GM19372 (cell line): ENCODE measurements around the gene LY6G6D.

Experiments
- ATAC-seq: cut with Tn5 transposase; IDR thresholded peaks from one replicate; pipeline ENCODE4 v1.9.1; 2021; ENCODE audit warnings: mild to moderate bottlenecking, low read depth, moderate library complexity; ENCODE audit not compliant: unreplicated experiment

The LY6G6D gene

GRCh38 chr6:31715022-31715958, at the start of gene LY6G6D:
Gene LY6G6D, plus strand, starts transcription at chr6:31715348. Its CDS starts 8 bp downstream, at chr6:31715356.
- no peak for ATAC-seq

- ATAC-seq, result peak; percentile 85
Measured at GRCh38 chr6:31665501-31666336, 49.4 kb upstream of the LY6G6D start, which contains the start of gene CSNK2B. Gene CSNK2B, plus strand, starts transcription at chr6:31666080. Its CDS starts 752 bp downstream, at chr6:31666832.

- no peak for ATAC-seq
Measured at GRCh38 chr6:31666337-31666965, 48.7 kb upstream of the LY6G6D start.

- no peak for ATAC-seq
Measured at GRCh38 chr6:31669676-31670075, 45.5 kb upstream of the LY6G6D start, which contains the start of gene LY6G5B. Gene LY6G5B, plus strand, starts transcription at chr6:31669976. Its CDS starts 975 bp downstream, at chr6:31670951.

GRCh38 chr6:31676322-31676903, 38.7 kb upstream of the LY6G6D start:
- no peak for ATAC-seq

GRCh38 chr6:31676904-31677303, 38.2 kb upstream of the LY6G6D start:
- no peak for ATAC-seq

- no peak for ATAC-seq
Measured at GRCh38 chr6:31677955-31678354, 37.2 kb upstream of the LY6G6D start.

GRCh38 chr6:31680226-31681134, 34.7 kb upstream of the LY6G6D start, which contains the start of gene LY6G5C:
Gene LY6G5C, minus strand, starts transcription at chr6:31681067. Its CDS starts 694 bp downstream, at chr6:31680373.
- no peak for ATAC-seq

GRCh38 chr6:31681135-31681671, 33.9 kb upstream of the LY6G6D start:
- no peak for ATAC-seq

GRCh38 chr6:31683591-31683990, 31.6 kb upstream of the LY6G6D start:
- no peak for ATAC-seq

- no peak for ATAC-seq
Measured at GRCh38 chr6:31686483-31686882, 28.7 kb upstream of the LY6G6D start.

GRCh38 chr6:31687321-31687720, 27.8 kb upstream of the LY6G6D start:
- no peak for ATAC-seq

GRCh38 chr6:31687860-31688693, 27.1 kb upstream of the LY6G6D start:
- no peak for ATAC-seq

- ATAC-seq, result no peak
Measured at GRCh38 chr6:31689249-31690110, 25.7 kb upstream of the LY6G6D start.

GRCh38 chr6:31690231-31691077, 24.7 kb upstream of the LY6G6D start:
- no peak for ATAC-seq

- no peak for ATAC-seq
Measured at GRCh38 chr6:31691078-31691463, 24.1 kb upstream of the LY6G6D start.
